T follicular helper cell (primary cell): ENCODE results near the gene KDF1.
"Not testable (repeated sequence)": the region's sequence is repeated elsewhere in the genome, so short reads cannot be mapped to it uniquely, and the experiment has no call there.

Source experiments
- DNase-seq: peaks from one replicate; pipeline ENCODE4 v3.0.0-alpha.2; 2020; ENCODE audit warnings: low read depth

The KDF1 gene

DNA sequence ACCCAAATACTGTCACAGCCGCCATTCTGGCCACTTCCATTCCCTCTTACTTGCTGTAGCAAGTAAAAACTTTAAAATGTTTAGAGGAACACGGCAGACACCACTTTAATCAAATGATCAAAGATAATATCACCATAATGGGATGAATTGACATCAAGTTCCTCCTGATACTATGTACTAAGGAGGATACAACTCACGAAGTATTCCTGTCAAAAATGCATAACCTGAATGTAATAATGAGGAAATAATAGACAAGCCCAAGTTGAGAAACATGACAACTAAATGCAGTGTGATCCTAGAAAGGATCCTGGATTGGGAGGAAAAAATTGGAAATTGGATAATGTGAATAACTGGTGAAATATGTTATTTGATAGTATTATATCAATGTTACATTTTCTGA, 3.9 kb downstream of the KDF1 start:
- no peak for DNase-seq

DNA sequence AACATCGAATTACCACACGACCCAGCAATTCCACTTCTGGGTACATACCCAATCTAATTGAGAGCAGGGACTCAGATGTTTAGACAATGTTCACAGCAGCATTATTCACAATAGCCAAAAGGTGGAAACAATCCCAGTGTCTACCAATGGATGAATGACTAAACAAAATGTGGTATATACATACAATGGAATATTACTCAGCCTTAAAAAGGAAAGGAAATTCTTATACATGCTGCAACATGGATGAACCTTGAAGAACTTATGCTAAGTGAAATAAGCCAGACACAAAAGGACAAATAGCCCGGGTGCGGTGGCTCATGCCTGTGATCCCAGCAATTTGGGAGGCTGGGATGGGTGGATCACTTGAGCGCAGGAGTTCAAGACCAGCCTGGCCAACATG, 6.9 kb downstream of the KDF1 start:
- no peak for DNase-seq

DNA sequence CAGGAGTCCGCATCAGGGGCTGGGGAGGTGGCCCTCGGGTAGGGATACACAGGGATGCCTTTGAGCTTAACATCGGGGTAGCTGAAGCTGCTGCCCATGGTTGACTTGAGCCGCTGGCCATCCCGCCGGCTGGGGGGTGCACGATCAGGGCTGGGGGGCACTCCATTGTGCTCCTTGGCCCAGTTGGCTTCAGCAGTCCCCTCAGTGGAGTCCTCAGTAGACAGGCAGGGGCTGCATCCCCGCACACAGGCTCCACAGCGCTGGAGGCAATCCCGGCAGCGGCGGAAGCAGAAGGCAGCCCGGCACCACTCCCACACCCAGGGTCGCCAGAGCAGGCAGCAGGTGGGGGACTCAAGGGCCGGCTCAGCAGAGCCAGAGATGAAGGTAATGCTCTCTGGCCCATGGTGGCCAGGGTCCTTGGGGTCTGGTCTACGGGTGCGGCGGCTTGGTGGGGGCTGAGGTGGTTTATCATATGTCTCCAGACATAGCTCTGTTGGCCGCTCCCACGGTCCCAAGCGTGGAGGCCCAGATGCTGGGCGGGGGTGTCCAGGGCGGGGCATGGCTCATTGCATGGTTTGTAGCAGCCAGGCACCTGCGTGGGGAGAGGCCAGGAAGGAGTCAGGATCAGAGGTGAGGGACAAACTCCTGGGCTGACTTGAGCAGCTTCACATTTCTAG, 8.3 kb downstream of the KDF1 start:
- no peak for DNase-seq

DNA sequence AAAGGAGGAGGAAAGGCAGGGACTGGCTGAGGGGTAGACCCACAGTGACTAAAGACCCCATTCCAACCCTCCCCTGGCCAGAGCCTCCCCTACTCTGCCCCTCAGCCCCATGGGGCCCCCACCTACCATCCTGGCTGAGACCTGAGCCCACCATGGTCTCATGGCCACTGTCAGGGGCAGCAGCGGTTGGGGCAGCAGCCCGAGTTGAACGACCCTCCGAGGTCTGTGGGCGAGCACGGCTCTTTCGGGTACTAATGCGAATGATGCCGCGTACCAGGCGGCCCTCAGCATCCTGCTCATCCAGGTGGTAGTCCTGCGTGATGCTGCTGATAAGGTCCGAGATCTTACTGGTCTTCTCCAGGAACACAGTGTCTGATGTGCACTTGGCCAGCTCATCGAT, 9.1 kb downstream of the KDF1 start:
- DNase-seq = no peak

DNA sequence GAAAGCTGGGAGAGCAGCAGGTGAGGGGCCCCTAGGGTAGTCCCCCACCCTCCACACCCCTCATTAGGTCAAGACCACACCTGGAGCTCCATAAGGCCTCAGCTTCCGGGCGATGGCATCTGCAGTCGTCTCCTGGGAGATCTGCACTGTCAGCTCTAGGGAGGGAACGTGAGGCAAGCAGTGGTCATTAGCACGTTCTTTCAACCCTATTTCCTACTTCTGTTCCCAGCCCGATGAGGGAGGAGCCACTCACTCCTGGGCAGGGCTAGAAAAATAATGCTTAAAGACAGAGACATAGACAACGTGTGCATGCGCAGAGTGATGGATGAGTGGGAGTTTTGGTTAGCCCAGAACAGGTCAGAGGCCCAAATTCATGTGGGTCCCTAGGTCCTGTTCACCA, 9.7 kb downstream of the KDF1 start:
- no peak for DNase-seq

DNA sequence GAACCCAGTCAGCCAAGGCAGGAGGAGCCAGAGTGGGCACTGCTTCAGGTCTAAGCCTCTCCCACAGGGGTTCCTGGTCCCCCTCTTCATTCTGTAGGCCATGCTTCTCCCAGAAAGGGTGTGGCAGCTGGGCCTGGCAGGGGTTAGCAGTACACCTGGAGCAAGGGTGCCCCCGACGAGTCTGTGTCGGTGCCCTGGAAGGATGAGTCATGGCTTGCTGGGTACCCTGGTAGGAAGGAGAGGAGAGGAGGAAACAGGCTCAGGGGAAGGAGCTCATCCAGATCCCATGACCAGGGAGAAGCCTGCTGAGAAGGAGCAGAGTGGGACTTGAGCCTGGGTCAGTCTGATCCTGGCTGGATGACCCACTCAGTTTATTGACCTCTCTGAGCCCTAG, 10.3 kb downstream of the KDF1 start:
- DNase-seq = no peak

DNA sequence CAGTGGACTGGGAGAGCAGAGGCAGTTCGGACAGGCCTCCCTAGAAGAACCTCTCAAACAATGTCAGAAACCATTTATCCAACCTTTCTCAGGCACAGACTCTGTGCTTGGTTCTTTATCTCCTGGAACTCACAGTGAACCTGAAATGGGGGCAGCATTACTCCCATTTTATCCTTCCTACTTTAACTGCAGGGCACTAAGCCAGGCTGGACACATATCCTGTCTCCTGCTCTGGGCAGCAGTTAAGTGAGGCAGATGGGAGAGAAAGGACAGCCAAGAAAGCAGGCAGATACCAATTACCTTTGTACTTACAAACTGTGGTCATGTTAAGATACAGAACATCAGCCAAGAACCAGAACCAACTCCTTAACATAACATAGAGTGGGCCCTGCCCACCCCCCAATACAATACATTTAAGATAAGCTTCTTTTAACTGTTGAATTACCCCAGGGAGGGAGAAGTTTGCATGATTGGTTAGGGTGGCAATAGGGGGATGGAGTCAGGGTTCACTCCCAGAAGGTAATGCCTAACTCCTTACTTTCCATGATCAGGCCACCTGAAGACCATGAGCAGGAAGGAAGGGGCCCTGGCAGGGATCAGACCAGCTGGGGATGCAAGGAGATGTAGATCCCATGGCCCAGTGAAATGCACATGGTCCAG, 10.9 kb downstream of the KDF1 start:
- no peak for DNase-seq

DNA sequence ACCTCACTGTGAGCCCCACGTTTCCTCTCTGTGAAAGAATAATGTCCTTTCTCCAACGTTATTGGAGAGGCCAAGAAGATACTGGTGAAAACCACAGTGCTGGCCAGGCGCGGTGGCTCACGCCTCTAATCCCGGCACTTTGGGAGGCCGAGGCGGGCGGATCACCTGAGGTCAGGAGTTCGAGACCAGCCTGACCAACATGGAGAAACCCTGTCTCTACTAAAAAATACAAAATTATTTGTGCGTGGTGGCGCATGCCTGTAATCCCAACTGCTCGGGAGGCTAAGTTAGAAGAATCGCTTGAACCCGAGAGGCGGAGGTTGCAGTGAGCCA, 11.6 kb downstream of the KDF1 start:
- DNase-seq = not testable (repeated sequence)

DNA sequence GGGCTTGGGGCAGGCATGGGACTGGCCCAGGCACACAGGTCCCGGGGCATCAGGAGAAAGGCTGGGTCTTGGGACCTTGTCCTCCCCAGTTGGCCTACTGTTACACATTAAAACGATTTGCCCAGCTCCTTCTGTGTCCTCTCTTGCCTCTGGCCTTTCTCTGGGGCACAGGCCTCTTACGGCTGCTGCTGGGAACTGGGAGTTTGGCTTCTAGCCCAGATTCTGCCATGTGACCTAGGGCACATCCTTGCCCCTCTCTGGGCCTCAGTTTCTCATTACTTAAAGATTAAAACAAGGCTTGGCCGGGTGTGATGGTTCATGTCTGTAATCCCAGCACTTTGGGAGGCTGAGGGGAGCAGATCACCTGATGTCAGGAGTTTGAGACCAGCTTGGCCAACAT, 14.0 kb downstream of the KDF1 start:
- no peak for DNase-seq

DNA sequence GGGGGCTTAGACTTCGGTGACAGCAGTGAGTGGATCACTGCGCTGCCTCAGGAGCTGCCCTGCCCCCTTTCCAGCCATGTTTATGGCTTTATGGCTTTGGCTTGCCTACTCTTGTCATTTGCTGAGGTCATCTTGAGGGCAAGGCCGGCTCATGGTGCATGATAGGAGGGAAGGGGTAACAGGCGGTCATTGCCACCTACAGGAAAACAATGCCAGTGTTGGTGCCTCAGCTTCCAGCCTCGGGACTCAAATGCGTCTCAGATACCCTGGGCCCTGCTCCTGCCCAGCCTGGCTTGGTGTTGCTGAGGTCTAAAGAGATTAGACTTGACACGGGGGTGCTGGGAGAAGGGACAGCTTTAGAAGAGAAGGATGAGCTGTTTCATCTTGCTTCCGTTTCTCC, 14.5 kb downstream of the KDF1 start:
- no peak for DNase-seq

DNA sequence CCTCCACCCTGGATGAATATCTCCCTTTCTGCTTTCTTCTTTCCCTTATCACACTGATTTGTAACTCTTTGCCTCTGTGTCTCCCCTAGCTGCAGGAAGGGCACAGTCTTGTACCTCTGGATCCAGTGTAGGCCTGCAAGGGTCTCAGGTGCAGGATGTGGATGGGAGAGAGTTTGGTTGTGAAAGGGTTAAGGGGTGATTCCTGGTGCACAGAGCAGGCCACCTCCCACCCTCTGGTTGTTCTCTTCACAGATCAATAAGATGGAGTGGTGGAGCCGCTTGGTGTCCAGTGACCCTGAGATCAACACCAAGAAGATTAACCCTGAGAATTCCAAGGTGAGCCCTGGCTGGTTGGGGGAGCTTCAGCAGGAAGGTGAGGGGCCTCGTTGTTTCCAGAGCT, 15.1 kb downstream of the KDF1 start:
- no peak for DNase-seq

DNA sequence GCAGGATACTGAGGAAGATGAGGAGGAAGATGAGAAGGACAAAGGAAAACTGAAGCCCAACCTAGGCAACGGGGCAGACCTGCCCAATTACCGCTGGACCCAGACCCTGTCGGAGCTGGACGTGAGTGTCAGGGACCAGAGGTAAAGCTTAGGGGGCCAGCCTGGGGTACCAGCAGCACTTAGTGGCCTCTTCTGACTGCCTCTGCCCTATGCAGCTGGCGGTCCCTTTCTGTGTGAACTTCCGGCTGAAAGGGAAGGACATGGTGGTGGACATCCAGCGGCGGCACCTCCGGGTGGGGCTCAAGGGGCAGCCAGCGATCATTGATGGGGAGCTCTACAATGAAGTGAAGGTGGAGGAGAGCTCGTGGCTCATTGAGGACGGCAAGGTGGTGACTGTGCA, 17.6 kb downstream of the KDF1 start:
- DNase-seq = no peak

DNA sequence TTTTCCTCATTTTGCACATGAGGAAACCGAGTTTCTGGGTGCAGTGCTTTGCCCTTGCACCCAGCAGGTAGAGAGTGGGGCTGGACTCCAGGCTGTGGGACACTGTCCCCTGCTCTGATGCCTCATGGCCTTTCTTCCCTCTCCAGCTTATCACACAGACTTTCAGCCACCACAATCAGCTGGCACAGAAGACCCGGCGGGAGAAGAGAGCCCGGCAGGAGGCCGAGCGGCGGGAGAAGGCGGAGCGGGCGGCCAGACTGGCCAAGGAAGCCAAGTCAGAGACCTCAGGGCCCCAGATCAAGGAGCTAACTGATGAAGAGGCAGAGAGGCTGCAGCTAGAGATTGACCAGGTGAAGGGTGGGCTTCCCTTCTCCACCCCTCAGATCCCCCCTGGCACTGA, 19.0 kb downstream of the KDF1 start:
- DNase-seq = no peak

DNA sequence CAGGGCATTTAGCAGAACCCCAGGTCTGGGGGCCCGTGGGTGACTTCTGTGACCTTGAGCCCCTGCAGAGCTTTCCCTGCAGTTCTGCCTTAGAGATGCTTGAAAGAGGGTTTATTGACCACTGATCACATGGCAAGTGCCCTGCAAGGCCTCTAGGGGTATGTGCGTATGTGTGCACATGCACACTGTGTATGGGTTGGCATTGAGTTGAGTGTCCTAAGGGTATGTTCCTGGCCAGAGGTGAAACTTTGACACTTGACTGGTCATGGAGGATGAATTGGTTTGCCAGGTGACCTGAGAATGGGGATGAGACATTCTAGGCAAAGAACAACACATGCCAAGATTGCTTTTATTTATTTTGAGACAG, 21.6 kb downstream of the KDF1 start:
- DNase-seq = no peak

DNA sequence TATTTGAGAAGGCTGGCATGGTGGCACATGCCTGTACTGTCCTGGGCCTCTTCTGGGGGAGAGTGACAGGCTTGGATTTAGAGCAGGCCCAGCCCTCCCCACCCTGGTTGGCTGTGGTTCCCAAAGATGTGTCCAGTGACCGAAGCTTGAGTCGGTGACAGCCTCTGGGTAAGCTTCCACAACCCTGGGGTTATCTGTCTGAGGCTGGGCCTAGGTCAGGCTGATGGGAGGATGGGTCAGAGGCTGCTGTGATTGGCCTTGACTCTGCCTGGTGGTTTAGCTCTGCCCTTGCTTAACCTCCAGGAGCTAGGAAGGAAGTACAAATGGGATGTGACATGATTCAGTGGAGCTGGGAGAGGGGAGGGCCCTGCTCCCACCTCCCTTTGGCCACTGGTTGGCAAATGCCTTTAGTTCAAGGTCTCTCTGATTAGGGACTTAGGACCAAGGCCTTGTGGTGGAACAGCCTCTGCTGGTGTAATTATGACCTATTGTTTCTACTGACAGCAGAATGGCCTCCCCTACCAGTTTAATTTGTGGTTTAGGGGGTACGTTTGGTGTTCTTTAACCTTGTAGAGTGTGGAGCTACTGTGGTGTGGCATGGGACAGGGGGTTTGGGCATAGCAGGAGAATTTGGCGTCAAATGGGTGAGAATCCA, 22.1 kb downstream of the KDF1 start:
- no peak for DNase-seq

DNA sequence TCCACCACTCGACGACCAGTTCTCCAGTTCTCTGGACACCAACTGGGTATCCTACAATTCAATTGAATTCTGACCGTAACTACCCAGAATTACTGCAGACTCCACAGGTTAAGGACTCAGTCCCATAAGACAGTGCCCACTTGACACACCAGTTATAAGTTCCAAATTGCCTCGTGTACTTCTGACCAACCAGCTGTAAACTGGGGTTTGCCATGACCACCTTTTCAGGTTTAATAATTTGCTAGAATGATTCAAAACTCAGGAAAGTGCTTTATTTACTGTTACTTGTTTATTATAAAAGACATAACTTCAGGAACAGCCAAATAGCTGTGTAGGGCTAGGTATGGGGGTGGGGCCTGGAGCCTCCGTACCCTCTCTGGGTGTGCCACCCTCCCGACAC, 23.4 kb downstream of the KDF1 start:
- DNase-seq = no peak

DNA sequence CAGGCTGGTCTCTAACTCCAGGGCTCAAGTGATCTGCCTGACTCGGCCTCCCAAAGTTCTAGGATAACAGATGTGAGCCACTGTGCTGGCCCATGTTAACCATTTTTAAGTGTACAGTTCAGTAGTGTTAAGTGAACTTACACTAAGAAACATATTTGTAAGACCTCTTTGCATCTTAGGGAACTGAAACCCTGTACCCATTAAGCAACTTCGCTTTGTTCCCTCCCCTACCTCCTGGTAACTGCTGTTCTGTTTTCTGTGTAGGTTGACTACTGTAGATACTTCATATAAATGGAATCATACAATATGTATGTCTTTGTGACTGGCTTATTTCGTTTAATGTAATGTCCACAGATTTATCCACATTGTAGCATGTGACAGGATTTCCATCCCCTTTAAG, 27.7 kb downstream of the KDF1 start:
- DNase-seq = no peak

DNA sequence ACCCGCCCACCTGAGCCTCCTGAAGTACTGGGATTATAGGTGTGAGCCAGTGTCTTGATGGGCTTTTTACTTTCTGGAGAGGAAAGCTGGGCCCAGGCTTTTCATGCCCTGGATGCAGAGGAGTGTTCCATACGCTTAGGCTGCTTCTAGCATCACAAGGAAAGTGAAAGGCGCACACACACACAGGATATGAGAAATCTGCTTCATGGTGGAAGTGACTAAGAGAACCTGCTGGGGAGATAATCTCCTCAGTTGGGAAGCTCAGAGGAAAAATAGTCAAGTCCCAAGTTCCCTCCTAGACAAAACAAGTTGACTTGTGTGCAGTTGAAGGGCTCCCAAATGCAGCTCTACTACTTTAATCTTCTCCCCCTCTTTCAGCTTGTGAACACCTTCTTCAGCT, 36.6 kb downstream of the KDF1 start:
- no peak for DNase-seq

DNA sequence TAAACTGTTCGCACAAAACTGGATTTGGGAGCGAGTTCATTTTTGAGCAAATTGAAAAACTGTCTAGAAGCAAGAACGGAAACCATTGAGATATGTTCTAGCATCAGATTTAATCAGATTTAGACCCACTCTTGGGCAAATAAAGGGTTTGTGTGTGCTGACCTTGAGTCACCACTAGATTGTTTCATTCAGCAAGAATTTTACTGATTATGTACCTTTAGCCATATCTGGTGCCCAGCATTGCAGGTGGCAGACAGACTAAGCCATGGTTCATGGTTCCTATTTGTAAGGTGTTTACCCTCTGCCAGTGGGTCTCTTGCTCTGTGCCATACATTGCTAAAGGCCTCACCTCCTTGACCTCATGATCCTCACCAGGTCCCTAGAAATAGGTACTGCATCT, 37.4 kb downstream of the KDF1 start:
- no peak for DNase-seq

DNA sequence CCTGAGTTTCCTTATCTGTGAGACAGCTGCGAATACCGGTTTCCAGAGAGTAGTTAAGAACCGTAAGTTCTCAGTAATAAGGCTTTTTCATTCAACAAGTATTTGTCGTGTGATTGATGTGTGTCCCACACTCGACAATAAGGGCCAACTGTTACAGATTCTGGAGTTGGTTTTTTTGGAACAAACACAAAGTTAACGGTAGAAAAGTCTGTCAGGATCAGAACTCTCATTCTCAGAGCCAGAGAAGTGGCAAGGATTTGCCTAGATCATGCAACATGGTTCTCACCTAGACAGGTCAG, 37.9 kb downstream of the KDF1 start:
- no peak for DNase-seq

DNA sequence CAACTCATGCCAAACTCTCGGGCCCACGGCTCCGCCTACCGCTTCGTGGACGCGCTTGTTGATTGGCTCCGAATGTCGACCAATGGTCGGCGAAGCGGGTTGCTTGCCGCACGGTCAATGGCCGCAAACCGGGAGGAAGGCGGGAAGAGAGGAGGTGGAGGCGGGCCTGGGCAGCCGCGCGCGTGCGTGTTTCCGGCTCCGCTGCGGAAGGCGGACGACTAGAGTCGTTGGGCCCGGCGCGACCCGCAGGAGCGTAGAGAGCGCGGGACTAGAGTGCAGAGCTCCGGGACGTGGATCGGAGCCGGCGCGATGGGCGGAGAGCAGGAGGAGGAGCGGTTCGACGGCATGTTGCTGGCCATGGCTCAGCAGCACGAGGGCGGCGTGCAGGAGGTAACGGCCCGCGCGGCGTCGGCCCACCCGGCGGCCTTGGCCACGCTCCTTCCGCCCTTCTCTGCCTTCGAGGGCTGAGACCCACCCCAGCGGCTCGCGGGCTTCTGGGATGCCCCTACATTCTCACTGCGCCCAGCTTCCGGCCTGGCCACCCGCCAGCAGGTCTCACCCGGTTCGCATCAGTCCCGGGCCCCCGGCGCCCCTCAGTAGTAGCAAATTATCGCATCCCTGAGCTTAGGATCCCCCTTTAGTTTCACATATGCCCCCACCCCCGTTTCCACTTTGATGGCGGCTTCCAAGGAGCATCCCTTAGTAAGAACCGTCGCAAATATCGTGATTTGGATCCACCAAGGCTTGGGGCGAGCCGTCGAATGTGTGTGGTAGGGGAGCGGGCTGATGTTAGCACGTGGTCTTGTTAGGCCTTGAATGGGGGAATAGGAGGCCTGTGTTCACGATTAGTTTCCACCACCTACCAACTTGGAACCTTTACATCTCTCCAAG, 38.5 kb downstream of the KDF1 start, which contains the start of gene NUDC:
Gene NUDC, plus strand, starts transcription at position 204 of the 891 bp plus-strand sequence. Its CDS starts 106 bp downstream, at position 310.
- DNase-seq = peak; percentile 93

DNA sequence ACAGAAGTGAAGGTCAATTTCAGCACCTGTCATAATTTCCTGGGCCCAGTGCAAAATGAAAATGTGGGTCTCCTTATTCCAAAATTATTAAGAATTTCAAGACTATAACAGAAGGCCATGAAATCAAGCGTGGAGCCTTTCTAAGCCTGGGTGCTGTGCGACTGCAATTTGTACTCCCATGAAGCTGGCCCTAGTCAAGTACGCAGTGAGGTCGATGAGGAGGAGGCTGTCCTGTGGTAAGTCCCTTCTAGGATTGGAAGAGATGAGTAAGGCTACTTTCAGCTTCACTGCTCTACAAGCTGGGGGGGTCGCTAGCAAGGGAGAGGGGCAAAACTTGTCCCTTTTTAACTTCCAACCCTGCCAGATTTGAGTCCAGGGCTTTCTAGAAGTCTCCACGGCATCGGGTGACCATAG, 39.1 kb downstream of the KDF1 start:
- DNase-seq = no peak
